ENCODE data around the gene ETNK2.

- TF ChIP-seq CTCF (IDR thresholded peaks at IDR 0.05), result no peak
- no peak for TF ChIP-seq POLR2A (IDR thresholded peaks at IDR 0.05)
- TF ChIP-seq POLR2AphosphoS5 (IDR thresholded peaks at IDR 0.05), result no peak
- no peak for TF ChIP-seq EP300 (IDR thresholded peaks at IDR 0.05)
Measured at GRCh38 chr1:204166219-204166618, 14.4 kb upstream of the ETNK2 start, which contains the start of gene REN.

All from sigmoid colon (tissue), 4 donors.